HepG2 (cell line): ENCODE data around the gene CLIC5. TPM values are rescaled to one million over a fixed set of nuclear protein-coding genes. Genes with fewer than 3 reads are reported as not detected.

Source experiments
- ATAC-seq: fragments of 200-7000 bp; cut with Tn5 transposase; 3 replicates; pipeline ENCODE4 v1.9.1; 2020; ENCODE audit warnings: mild to moderate bottlenecking, moderate library complexity
- BruUV-seq: library from RNA; stranded (reverse); fragments of 400-500 nt; replicated peaks from 2 replicates; lab custom pipeline; 2021; lab: Mats Ljungman, UMichigan
- CTCF ChIA-PET: fragments of 300-600 bp; formaldehyde crosslinking; extraction: SDS; loops from one replicate; lab custom pipeline; 2021; ENCODE audit warnings: low total read pairs, inconsistent platforms, low intra/inter-chr PET ratio; lab: Yijun Ruan, JAX
- POLR2A ChIA-PET: fragments of 350-600 bp; sonication (Branson Sonifier 250); formaldehyde crosslinking; loops from one replicate; lab custom pipeline; 2020; ENCODE audit warnings: antibody characterized with exemption, inconsistent platforms; lab: Yijun Ruan, JAX
- DNase-seq: peaks from one replicate; pipeline ENCODE4 v3.0.0-alpha.2; 2015; ENCODE audit warnings: low spot score
- FAIRE-seq: peaks from 3 replicates; lab custom pipeline; 2011; peaks lifted over from hg19 to GRCh38; lab: Jason Lieb, UNC
- H2AFZ ChIP-seq: one replicate; pipeline ENCODE4 v1.6.1; 2011; ENCODE audit warnings: low read length, inconsistent platforms
- H3K27ac ChIP-seq: fragments of 300-600 bp; 3 replicates; pipeline ENCODE4 v1.8.0; 2011; ENCODE audit warnings: mixed run types, mild to moderate bottlenecking, mixed read lengths, low read length, inconsistent platforms; ENCODE audit not compliant: insufficient read depth; ENCODE audit errors: extremely low read length
- H3K27me3 ChIP-seq, 2 experiments: fragments of 200-600 bp in 1 of 2; 2 replicates in 1 of 2; 3 replicates in 1 of 2; pipeline versions ENCODE4 v1.6.0 to v1.8.0; 2011; ENCODE audit warnings: low read length in 2 of 2, mild to moderate bottlenecking in 2 of 2, moderate library complexity in 2 of 2, inconsistent platforms in 1 of 2; ENCODE audit not compliant: insufficient read depth in 2 of 2, control insufficient read depth in 1 of 2
- H3K36me3 ChIP-seq, 2 experiments: fragments of 200-600 bp in 1 of 2; replicated peaks in 1 of 2; 2 replicates in 1 of 2; 3 replicates in 1 of 2; pipeline versions ENCODE4 v1.5.1 to v1.8.0; 2011; ENCODE audit warnings: low read length in 2 of 2, inconsistent platforms in 1 of 2; ENCODE audit not compliant: insufficient read depth in 2 of 2, control insufficient read depth in 1 of 2
- H3K4me1 ChIP-seq: 2 replicates; pipeline ENCODE4 v1.5.1; 2012; ENCODE audit warnings: low read length, inconsistent platforms; ENCODE audit not compliant: insufficient read depth
- H3K4me2 ChIP-seq: 2 replicates; pipeline ENCODE4 v1.6.0; 2011; ENCODE audit warnings: low read depth, low read length, inconsistent platforms
- H3K4me3 ChIP-seq, 3 experiments: fragments of 200-600 bp in 1 of 3; sonication (generic), shearing (Covaris generic) in 1 of 3; replicated peaks in 1 of 3; 2 replicates each; pipeline ENCODE4 v1.5.1; 2011 to 2016; ENCODE audit warnings: low read length in 3 of 3, inconsistent platforms in 2 of 3, low read depth in 2 of 3, mild to moderate bottlenecking in 2 of 3, control low read depth in 1 of 3, mixed read lengths in 1 of 3; ENCODE audit not compliant: insufficient read depth in 1 of 3
- H3K79me2 ChIP-seq: one replicate; pipeline ENCODE4 v1.6.1; 2011; ENCODE audit warnings: low read length, inconsistent platforms; ENCODE audit not compliant: insufficient read depth
- H3K9ac ChIP-seq: 2 replicates; pipeline ENCODE4 v1.6.0; 2011; ENCODE audit warnings: mild to moderate bottlenecking, low read depth, low read length, inconsistent platforms; ENCODE audit not compliant: insufficient read depth
- H3K9me3 ChIP-seq: 2 replicates; pipeline ENCODE4 v1.5.1; 2012; ENCODE audit warnings: mild to moderate bottlenecking, low read length
- H4K20me1 ChIP-seq: 2 replicates; pipeline ENCODE4 v1.6.0; 2011; ENCODE audit warnings: inconsistent platforms, mild to moderate bottlenecking, low read length, moderate library complexity; ENCODE audit not compliant: insufficient read depth
- CREB1 ChIP-seq, 2 experiments: fragments of 450-650 bp in 1 of 2; IDR thresholded peaks; 2 replicates each; pipeline ENCODE4 v1.6.1; 2016 to 2017; ENCODE audit warnings: control low read depth in 1 of 2, mild to moderate bottlenecking in 1 of 2, missing compliant biosample characterization in 1 of 2, missing genetic modification characterization in 1 of 2
- CTCF ChIP-seq: sonication (generic); formaldehyde crosslinking; IDR thresholded peaks from 2 replicates; pipeline ENCODE4 v1.5.0; 2020; ENCODE audit warnings: mild to moderate bottlenecking, missing genetic modification reagents, moderate library complexity
- FOXO1 ChIP-seq: sonication (generic); formaldehyde crosslinking; IDR thresholded peaks from 2 replicates; pipeline ENCODE4 v1.4.0; 2020; ENCODE audit warnings: missing genetic modification reagents
- SIN3B ChIP-seq: fragments of 150-350 bp; IDR thresholded peaks from 2 replicates; pipeline ENCODE4 v1.6.1; 2014; ENCODE audit warnings: low read length
- STAG1 ChIP-seq: sonication (generic); formaldehyde crosslinking; IDR thresholded peaks from 2 replicates; pipeline ENCODE4 v1.4.0; 2020; ENCODE audit warnings: missing genetic modification reagents
- THAP9 ChIP-seq: sonication (generic); formaldehyde crosslinking; IDR thresholded peaks from 2 replicates; pipeline ENCODE4; 2020; ENCODE audit warnings: missing genetic modification reagents, mild to moderate bottlenecking, borderline replicate concordance
- WGBS: methylation state at CpG from one replicate; pipeline ENCODE4 v1.1.6; 2017; ENCODE audit warnings: low lambda C conversion rate; 5-methylcytosine and 5-hydroxymethylcytosine counted together
- in situ Hi-C: cut with HindIII; loops from 2 replicates; pipeline ENCODE4 v1.10.0; 2017; ENCODE audit warnings: low pct_unique_long_range_greater_than_20kb; ENCODE audit not compliant: extremely low pct_ligation_motif_present
- intact Hi-C: fragments of 100-400 bp; cut with micrococcal nuclease; formaldehyde crosslinking; loops from one replicate; pipeline ENCODE4 v1.10.0; 2022; ENCODE audit not compliant: unreplicated experiment
- polyA plus RNA-seq, 8 experiments: library from polyadenylated mRNA; depleted of rRNA in 3 of 8; stranded (reverse) in 7 of 8; unstranded in 1 of 8; fragments of >200 nt; fragmentation: Illumina TruSeq in 4 of 8; extraction: Trizol in 4 of 8; gene quantifications; 2 replicates each; pipeline versions ENCODE4 v1.2.1 to v1.2.3, GENCODE V29; 2011 to 2016; ENCODE audit warnings: low read depth in 4 of 8, missing spikeins in 1 of 8, mixed read lengths in 1 of 8; ENCODE audit not compliant: insufficient read depth in 1 of 8
- total RNA-seq, 5 experiments: library from RNA; depleted of rRNA; stranded (reverse); fragments of >200 nt; fragmentation: Illumina TruSeq; extraction: Trizol; gene quantifications; 2 replicates each; pipeline ENCODE4 v1.2.3, GENCODE V29; 2016; ENCODE audit warnings: low read depth in 1 of 5

Gene CLIC5
- total and polyA plus RNA-seq, 2 of the 13 experiments (the other 11 are each of a cell fraction or from before 2014, with no cell fraction given) = not detected

GRCh38 chr6:46042355-46042999, 26.8 kb upstream of the CLIC5 start:
- peak; percentile 27 for DNase-seq
- Histone ChIP-seq H4K20me1 (no peaks in the 10 kb centered on the region), H2AFZ (no peak overlapping the region), H3K27ac (no peak overlapping the region), H3K9me3 (no peaks in the 10 kb centered on the region), H3K79me2 (no peaks in the 10 kb centered on the region), H3K9ac (no peak overlapping the region), H3K36me3 (no peaks in the 10 kb centered on the region), H3K27me3 (no peaks in the 10 kb centered on the region), H3K4me1 (no peaks in the 10 kb centered on the region), H3K4me2 (no peak overlapping the region), H3K4me3 (no peak overlapping the region)
- 2% methylated on average over 5 of the region's 5 CpGs for WGBS
- peak; percentile 50 for FAIRE-seq
- TF ChIP-seq FOXO1 (no peak), CREB1 (IDR thresholded peaks at IDR 0.05) (peak; percentile 45; the same call in 1 of the 2 replicates), CREB1 (CRISPR knock-in tag; IDR thresholded peaks at IDR 0.05) (no peak), THAP9 (CRISPR knock-in tag) (no peak), SIN3B (no peak), CTCF (CRISPR knock-in tag) (peak; percentile 55), STAG1 (CRISPR knock-in tag) (0 out of 2 replicates have a peak, but pooled peaks have one; percentile 4)
- ATAC-seq = peak; percentile 86
- CTCF ChIA-PET = no interaction called here
- intact Hi-C loops (no loop called here), in situ Hi-C loops (no loop called here)
- BruUV-seq = no TSS peak
- POLR2A ChIA-PET = no interaction called here
